Renal pelvis (tissue), 4 donors: ENCODE data around the gene PILRA. TPM values are rescaled to one million over a fixed set of nuclear protein-coding genes. Genes with fewer than 3 reads are reported as not detected.
"Not testable (repeated sequence)": the region's sequence is repeated elsewhere in the genome, so short reads cannot be mapped to it uniquely, and the experiment has no call there.

ENCODE experiments used
- DNase-seq: peaks from one replicate; pipeline ENCODE4 v3.0.0-alpha.2; 2013
- polyA plus RNA-seq, 3 donors: library from polyadenylated mRNA; unstranded; fragments of 120-200 nt; gene quantifications; one replicate each; pipeline ENCODE4 v1.2.1, GENCODE V29; 2013; ENCODE audit not compliant: insufficient read length in 3 of 3

Gene PILRA
- polyA plus RNA-seq, 3 donors, result 4.5 to 10.1 (median 6.3) TPM

- DNase-seq, result no peak
Observed at GRCh38 chr7:100356416-100357068, 16.7 kb upstream of the PILRA start.

GRCh38 chr7:100357131-100357561, 16.1 kb upstream of the PILRA start:
- no peak for DNase-seq

DNA sequence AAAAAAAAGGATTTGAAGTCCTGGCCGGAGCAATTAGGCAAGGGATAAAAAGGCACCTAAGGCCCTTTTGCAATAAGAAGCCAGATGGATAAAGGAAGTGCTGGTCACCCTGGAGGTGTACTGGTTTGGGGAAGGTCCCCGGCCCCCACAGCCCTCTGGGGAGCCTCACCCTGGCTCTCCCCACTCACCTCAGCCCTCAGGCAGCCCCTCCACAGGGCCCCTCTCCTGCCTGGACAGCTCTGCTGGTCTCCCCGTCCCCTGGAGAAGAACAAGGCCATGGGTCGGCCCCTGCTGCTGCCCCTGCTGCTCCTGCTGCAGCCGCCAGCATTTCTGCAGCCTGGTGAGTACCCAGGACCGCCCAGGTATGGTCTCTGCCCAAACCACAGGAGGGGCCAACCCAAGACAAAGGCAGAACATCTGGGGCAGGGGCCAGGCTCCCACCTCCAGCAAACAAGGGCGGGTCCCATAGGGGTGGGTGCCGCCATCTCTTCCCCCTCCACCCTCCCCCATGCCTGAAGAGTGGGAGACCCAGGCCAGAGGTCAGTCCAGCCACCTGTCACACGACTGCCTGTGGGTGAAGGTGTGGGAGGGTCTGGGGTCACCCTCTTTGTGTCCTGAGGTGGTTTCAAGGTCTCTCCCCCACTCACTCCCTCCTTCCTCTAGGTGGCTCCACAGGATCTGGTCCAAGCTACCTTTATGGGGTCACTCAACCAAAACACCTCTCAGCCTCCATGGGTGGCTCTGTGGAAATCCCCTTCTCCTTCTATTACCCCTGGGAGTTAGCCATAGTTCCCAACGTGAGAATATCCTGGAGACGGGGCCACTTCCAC, 15.0 kb upstream of the PILRA start, which contains the start of gene PILRB:
TSS of gene PILRB (plus strand) at position 91 of the 830 bp plus-strand sequence. CDS start at position 277, 186 bp downstream.
- DNase-seq, result no peak

GRCh38 chr7:100358857-100359212, 14.5 kb upstream of the PILRA start:
- no peak for DNase-seq

GRCh38 chr7:100360135-100360854, 13.0 kb upstream of the PILRA start:
- no peak for DNase-seq

DNA sequence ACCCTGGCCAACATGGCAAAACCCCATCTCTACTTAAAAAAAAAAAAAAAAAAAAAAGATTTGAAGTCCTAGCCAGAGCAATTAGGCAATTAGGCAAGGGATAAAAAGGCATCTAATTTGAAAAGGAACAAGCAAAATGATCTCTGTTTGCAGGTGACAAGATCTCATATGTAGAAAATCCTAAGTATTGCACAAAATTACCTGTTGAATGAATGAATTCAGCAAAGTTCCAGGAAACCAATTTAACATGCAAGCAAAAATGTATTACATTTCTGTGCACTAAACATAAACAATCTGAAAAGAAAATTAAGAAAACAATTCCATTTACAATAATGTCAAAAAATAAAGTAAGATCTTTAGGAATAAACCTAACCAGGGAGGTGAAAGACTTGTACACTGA, 10.2 kb upstream of the PILRA start:
- no peak for DNase-seq

DNA sequence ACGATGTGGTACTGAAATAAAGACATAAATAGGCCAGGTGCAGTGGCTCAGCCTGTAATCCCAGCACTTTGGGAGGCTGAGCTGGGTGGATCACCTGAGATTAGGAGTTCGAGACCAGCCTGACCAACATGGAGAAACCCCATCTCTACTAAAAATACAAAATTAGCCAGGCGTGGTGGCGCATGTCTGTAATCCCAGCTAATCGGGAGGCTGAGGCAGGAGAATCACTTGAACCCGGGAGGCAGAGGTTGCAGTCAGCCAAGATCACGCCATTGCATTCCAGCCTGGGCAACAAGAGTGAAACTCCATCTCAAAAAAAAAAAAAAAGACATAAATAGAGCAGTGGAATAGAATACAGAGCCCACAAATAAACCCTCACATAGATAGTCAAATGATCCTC, 9.5 kb upstream of the PILRA start:
- not testable (repeated sequence) for DNase-seq

DNA sequence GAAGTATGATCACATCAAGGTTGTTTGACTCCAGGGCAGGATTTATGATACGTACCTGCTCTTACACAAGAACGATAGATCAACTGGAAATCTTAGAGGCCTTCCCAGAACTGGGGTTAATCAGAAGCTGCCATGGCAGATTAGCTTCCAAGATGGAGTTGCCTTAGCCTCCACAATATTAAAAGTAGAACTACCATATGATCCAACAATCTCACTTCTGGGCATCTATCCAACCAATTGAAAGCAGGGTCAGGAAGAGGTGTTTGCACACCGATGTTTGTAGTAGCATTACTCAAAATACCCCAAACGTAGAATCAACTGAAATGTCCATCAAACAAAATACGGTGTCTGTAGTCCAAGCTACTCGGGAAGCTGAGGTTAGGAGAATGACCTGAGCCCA, 8.8 kb upstream of the PILRA start:
- no peak for DNase-seq

- not testable (repeated sequence) for DNase-seq
Observed at GRCh38 chr7:100365998-100366367, 7.3 kb upstream of the PILRA start.

GRCh38 chr7:100366411-100367250, 6.7 kb upstream of the PILRA start:
- DNase-seq, result no peak

DNA sequence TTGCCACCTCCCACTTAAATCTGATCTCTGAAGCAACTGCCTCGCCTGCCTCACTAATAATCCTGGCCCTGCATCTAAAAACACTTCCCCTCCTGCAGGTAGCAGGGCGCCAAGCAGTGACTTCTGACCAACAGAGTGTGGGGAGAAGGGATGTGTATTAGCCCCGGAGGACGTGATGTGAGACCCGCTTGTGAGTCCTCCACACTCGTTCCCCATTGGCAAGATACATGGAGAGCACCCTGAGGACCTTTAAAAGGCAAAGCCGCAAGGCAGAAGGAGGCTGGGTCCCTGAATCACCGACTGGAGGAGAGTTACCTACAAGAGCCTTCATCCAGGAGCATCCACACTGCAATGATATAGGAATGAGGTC, 6.1 kb upstream of the PILRA start:
- no peak for DNase-seq

- DNase-seq, result no peak
Observed at GRCh38 chr7:100367676-100368613, 5.3 kb upstream of the PILRA start.

GRCh38 chr7:100369105-100369504, 4.2 kb upstream of the PILRA start:
- no peak for DNase-seq

DNA sequence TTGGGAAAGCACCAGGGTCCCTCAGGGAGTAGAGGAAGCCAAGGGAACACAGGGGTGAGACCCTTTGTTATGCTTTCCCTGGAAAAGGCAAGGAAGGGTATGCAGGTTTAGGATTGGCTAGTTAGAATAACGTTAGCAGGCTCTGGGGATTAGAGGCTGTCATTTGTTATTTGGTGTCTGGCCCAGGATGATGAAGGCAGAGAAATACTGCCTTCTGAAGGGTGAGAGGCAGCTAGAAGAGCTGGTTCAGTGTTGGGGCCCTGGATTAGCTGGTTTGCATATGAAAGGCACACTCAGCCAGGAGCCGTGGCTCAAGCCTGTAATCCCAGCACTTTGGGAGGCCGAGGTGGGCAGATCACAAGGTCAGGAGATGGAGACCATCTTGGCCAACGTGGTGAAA, 3.0 kb upstream of the PILRA start:
- DNase-seq, result no peak

- no peak for DNase-seq
Observed at GRCh38 chr7:100370746-100371145, 2.5 kb upstream of the PILRA start.

GRCh38 chr7:100371561-100372171, 1.6 kb upstream of the PILRA start:
- DNase-seq, result no peak

DNA sequence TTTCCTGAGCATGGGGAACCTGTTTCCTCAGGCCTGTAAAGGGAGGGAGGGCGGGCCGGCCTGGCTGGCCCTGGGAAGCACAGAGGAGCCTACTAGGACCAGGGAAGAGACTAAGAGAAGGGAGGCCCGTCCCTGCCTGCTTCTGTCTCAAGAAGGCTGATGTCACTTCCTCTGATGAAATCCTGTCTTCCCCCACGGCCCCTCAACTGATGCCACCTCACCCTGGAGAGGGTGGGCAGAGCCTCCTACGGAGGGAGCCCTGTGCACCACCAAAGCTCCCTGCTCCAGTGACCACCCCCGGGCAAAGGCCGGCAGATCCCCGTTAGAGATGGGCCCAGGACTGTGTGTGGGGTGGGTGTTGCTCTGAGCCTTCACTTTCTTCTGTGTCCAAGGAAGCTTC, 1.0 kb upstream of the PILRA start:
- no peak for DNase-seq

DNA sequence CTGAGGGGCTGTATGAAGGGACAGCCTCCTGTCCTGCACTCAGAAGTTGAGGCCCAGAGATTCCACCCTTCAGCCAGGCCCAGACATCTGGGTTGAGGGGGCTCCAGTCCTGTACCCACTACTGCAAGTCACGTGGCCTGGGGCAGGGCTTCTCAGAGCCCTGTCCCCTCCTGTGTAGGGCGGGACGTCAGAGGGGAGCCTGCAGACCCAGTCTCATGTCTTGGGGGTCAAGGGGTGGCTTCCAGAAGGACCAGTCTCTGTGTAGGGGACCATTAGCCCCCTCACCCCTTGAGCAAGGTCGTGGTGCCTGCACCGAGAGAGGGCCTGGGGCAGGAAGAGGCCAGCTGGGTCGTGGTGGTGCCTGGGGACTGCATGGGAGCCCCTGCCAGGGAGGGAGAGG, 593 bp upstream of the PILRA start:
- DNase-seq, result no peak

GRCh38 chr7:100373870-100374598, 747 bp downstream of the PILRA start:
- not testable (repeated sequence) for DNase-seq

DNA sequence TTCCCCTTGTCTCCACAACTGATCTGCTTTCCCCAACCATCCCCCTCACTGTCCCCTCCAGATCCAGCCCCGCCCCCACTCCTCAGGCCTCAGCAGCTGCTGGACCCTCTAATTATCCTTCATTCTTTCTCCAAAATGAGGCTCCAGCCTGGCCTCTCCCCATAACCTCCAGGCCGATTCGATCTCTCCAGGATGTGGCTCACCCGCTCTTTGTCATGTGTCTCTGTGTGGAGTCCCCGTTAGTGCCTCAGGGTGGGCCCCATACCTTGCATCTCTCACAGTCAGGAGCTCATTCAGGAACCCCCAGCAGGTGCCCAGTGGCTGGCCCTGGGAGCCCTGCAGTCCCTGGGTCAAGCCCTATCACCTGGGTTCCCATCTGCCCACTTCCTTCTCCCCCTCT, 1.3 kb downstream of the PILRA start:
- no peak for DNase-seq
